ENCODE results near the gene OSBPL6. TPM values are rescaled to one million over a fixed set of nuclear protein-coding genes. Genes with fewer than 3 reads are reported as not detected.

OSBPL6 gene
- polyA plus RNA-seq, 1 donor from 2014 or later: 12.8 TPM

DNA sequence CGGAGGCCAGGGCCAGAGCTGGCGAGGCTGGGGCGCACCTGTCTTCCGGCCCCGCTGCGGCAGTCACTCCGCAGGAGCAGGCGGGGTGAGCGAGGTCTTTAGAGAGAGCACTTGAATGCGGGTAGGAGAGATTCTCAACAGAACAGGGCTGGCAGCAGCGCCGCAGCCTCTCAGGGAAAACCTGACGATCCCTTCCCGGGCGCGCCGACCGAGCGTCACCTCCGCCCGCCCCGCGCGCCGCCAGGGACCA is 256.1 kb downstream of the OSBPL6 start:
- Histone ChIP-seq H3K4me2 (ENCODE audit: low read length) (no peak overlapping the region), H3K36me3 (ENCODE audit: insufficient read depth, low read length) (no peaks in the 10 kb centered on the region), H3K79me2 (replicated peaks; ENCODE audit: insufficient read depth, low read length) (peaks cover 28% of the 10 kb centered on the region), H3K9me3 (ENCODE audit: low read length) (no peaks in the 10 kb centered on the region), H3K27me3 (ENCODE audit: insufficient read depth, low read depth, low read length) (no peaks in the 10 kb centered on the region), H3K27ac (ENCODE audit: low read length) (peak overlapping the region; percentile 92), H2AFZ (ENCODE audit: low read depth, low read length) (peak overlapping the region; percentile 16), H3F3A (ENCODE audit: insufficient read depth, low read length, poor library complexity, severe bottlenecking) (no peaks in the 10 kb centered on the region), H3K9ac (ENCODE audit: low read length) (peak overlapping the region; percentile 95), H3K9me2 (ENCODE audit: insufficient read depth, low read length) (no peaks in the 10 kb centered on the region), H4K20me1 (ENCODE audit: insufficient read depth) (no peaks in the 10 kb centered on the region), H3K4me3 (ENCODE audit: low read length) (peak overlapping the region; percentile 78)
- TF ChIP-seq, protein P1, sequence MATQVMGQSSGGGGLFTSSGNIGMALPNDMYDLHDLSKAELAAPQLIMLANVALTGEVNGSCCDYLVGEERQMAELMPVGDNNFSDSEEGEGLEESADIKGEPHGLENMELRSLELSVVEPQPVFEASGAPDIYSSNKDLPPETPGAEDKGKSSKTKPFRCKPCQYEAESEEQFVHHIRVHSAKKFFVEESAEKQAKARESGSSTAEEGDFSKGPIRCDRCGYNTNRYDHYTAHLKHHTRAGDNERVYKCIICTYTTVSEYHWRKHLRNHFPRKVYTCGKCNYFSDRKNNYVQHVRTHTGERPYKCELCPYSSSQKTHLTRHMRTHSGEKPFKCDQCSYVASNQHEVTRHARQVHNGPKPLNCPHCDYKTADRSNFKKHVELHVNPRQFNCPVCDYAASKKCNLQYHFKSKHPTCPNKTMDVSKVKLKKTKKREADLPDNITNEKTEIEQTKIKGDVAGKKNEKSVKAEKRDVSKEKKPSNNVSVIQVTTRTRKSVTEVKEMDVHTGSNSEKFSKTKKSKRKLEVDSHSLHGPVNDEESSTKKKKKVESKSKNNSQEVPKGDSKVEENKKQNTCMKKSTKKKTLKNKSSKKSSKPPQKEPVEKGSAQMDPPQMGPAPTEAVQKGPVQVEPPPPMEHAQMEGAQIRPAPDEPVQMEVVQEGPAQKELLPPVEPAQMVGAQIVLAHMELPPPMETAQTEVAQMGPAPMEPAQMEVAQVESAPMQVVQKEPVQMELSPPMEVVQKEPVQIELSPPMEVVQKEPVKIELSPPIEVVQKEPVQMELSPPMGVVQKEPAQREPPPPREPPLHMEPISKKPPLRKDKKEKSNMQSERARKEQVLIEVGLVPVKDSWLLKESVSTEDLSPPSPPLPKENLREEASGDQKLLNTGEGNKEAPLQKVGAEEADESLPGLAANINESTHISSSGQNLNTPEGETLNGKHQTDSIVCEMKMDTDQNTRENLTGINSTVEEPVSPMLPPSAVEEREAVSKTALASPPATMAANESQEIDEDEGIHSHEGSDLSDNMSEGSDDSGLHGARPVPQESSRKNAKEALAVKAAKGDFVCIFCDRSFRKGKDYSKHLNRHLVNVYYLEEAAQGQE (IDR thresholded peaks at IDR 0.05; ENCODE audit: borderline replicate concordance): peak; percentile 45
- TF ChIP-seq SMC3 (conservative IDR thresholded peaks at IDR 0.05; ENCODE audit: poor library complexity): no peak
- no peak for TF ChIP-seq EP300 (conservative IDR thresholded peaks at IDR 0.05; ENCODE audit: poor library complexity, severe bottlenecking)
- TF ChIP-seq, protein P2, sequence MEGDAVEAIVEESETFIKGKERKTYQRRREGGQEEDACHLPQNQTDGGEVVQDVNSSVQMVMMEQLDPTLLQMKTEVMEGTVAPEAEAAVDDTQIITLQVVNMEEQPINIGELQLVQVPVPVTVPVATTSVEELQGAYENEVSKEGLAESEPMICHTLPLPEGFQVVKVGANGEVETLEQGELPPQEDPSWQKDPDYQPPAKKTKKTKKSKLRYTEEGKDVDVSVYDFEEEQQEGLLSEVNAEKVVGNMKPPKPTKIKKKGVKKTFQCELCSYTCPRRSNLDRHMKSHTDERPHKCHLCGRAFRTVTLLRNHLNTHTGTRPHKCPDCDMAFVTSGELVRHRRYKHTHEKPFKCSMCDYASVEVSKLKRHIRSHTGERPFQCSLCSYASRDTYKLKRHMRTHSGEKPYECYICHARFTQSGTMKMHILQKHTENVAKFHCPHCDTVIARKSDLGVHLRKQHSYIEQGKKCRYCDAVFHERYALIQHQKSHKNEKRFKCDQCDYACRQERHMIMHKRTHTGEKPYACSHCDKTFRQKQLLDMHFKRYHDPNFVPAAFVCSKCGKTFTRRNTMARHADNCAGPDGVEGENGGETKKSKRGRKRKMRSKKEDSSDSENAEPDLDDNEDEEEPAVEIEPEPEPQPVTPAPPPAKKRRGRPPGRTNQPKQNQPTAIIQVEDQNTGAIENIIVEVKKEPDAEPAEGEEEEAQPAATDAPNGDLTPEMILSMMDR (IDR thresholded peaks at IDR 0.05; ENCODE audit: poor library complexity, severe bottlenecking): peak; percentile 16
- TF ChIP-seq POLR2AphosphoS5 (IDR thresholded peaks at IDR 0.05): no peak
- TF ChIP-seq RAD21 (conservative IDR thresholded peaks at IDR 0.05): peak; percentile 33
- TF ChIP-seq MXI1 (conservative IDR thresholded peaks at IDR 0.05; ENCODE audit: poor library complexity, severe bottlenecking): peak; percentile 82
- no peak for TF ChIP-seq TAF1 (IDR thresholded peaks at IDR 0.05; ENCODE audit: low read depth)
- no peak for TF ChIP-seq EZH2 (IDR thresholded peaks at IDR 0.05; ENCODE audit: borderline replicate concordance, insufficient read depth, low read length, poor library complexity, severe bottlenecking)

DNA sequence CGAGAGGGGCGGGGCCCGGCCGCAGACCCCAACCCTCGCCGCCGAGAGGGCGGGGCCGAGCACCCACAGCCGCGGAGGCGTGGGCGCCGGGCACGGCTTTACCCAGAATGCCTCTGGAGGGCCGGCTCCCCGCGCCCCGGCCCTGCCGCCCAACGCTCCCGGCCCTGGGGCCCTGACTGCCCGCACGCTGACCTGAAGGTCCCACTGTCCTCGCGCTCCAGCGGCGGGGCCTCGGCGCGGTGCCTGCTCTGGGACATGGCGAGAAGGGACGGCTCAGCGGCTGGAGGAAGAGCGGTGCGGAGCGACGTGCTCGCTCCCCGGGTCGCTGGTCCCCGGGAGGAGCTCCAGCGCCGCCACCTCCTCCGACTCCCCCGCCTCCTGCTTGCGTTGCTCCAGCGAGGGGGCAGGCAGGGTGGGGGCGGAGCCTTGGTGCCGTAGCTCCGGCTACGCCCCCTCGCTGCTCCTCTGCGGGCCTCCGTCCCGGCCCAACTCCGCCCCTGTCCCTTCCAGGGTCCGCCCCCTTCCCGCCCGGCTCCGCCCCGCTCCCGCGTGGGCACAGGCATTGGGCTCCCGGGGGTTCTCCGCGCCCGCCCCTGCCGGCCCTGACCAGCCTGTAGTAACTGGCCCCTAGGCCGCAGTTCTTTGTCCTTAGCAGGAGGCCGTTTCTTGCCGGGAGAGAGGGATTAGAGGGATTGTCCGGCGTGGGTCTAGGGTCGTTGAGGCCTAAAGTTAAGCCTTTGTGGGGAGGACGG is 256.6 kb downstream of the OSBPL6 start, which contains the start of the genes PJVK and PRKRA:
PJVK (plus strand) TSS at position 605 of the 752 bp plus-strand sequence. CDS start 2,032 bp downstream, outside the sequence.
PRKRA (minus strand) TSS at position 402 of the 752 bp plus-strand sequence; CDS start at position 257, 145 bp downstream.
- no peaks in the 10 kb centered on the region for H4K20me1 ChIP-seq (ENCODE audit: insufficient read depth)
- H3K79me2 ChIP-seq (replicated peaks; ENCODE audit: insufficient read depth, low read length): peaks cover 28% of the 10 kb centered on the region
- no peaks in the 10 kb centered on the region for H3F3A ChIP-seq (ENCODE audit: insufficient read depth, low read length, poor library complexity, severe bottlenecking)
- no peak for TF ChIP-seq RAD21 (conservative IDR thresholded peaks at IDR 0.05)
- peak; percentile 80 for TF ChIP-seq TAF1 (IDR thresholded peaks at IDR 0.05; ENCODE audit: low read depth)
- TF ChIP-seq EZH2 (IDR thresholded peaks at IDR 0.05; ENCODE audit: borderline replicate concordance, insufficient read depth, low read length, poor library complexity, severe bottlenecking): no peak
- peak; percentile 82 for TF ChIP-seq EP300 (conservative IDR thresholded peaks at IDR 0.05; ENCODE audit: poor library complexity, severe bottlenecking)
- TF ChIP-seq SMC3 (conservative IDR thresholded peaks at IDR 0.05; ENCODE audit: poor library complexity): peak; percentile 52
- TF ChIP-seq MXI1 (conservative IDR thresholded peaks at IDR 0.05; ENCODE audit: poor library complexity, severe bottlenecking): peak; percentile 88
- peak; percentile 86 for TF ChIP-seq POLR2AphosphoS5 (IDR thresholded peaks at IDR 0.05)
- TF ChIP-seq, protein P1 (IDR thresholded peaks at IDR 0.05; ENCODE audit: borderline replicate concordance): peak; percentile 39
- TF ChIP-seq, protein P2 (IDR thresholded peaks at IDR 0.05; ENCODE audit: poor library complexity, severe bottlenecking): no peak
- peak within 1 kb of the TSS; percentile 92 for H3K27ac ChIP-seq (ENCODE audit: low read length)
- H3K27me3 ChIP-seq (ENCODE audit: insufficient read depth, low read depth, low read length): no peaks in the 10 kb centered on the region
- H3K36me3 ChIP-seq (ENCODE audit: insufficient read depth, low read length): no peaks in the 10 kb centered on the region
- no peaks in the 10 kb centered on the region for H3K9me3 ChIP-seq (ENCODE audit: low read length)
- no peaks in the 10 kb centered on the region for H3K9me2 ChIP-seq (ENCODE audit: insufficient read depth, low read length)
- peak within 1 kb of the TSS; percentile 97 for H2AFZ ChIP-seq (ENCODE audit: low read depth, low read length)
- H3K4me2 ChIP-seq (ENCODE audit: low read length): peak within 1 kb of the TSS; percentile 99
- peak within 1 kb of the TSS; percentile 78 for H3K4me3 ChIP-seq (ENCODE audit: low read length)
- H3K9ac ChIP-seq (ENCODE audit: low read length): peak within 1 kb of the TSS; percentile 95
